Kidney glomerular epithelial cell (primary cell): Measurements from ENCODE around the gene SND1.

Source experiments
- DNase-seq: peaks from one replicate; lab custom pipeline; 2025; lab: John Stamatoyannopoulos, UW

The SND1 gene

DNA sequence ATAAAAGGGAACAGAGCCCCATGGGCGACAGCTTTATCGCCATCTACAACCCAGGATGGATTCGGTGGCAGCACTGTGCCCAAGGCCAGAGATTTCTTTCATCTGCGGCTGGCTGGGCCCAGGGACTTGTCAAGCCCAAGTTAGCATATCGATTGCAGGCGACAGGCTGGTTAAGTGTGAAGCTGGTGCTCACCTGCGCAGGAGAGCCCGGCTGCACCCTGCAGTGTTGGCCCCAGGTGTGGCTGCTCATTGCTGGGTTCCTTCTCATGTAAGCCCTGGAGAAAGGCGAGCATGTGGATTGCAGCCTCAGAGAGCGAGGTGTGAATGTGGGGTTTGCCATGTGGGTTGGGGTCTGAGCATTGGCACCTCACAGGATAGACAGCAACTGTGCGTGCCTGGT, 419.8 kb downstream of the SND1 start:
- DNase-seq, result no peak

DNA sequence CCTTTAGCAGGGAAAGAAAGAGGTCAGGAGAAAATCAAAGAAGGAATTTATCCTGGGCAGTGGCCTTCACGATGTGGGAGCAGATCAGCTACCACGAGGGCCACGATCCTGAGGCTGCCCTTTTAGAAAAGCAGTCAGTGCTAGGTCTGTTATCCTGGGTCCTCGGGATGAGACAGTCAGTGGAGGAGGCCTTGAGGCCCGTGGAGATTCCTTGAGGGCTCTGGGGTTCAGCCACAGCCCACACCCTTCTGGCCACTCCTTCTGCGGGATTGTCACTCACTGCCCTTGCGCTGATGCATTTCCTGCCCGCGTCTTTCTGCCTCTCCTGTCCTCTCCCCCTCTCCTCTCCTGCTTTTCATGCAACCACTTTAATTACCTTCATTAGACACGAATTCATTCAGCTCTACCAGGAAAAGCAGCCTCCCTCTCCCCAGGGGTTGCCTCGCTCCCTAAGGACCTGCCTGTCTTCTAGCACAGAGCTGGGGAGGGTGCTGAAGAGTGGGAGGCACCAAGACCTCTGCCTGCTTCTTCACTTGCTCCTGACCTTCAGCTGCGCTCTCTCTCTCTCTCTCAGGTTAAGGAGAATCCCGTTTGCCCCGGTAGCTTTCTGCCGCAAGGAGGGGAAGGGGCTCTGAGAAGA, 421.8 kb downstream of the SND1 start:
- no peak for DNase-seq

DNA sequence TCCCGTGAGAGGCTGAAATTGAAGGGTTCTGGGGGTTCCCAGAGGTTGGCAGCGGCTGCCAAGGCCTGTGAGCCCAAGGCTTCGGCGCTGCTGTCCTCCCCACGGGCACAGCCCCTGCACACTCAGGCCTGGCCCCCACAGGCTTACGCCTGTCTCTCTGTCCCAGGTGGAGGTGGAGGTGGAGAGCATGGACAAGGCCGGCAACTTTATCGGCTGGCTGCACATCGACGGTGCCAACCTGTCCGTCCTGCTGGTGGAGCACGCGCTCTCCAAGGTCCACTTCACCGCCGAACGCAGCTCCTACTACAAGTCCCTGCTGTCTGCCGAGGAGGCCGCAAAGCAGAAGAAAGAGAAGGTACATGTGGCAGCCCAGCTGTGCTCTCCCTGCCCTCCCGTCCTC, 422.3 kb downstream of the SND1 start:
- no peak for DNase-seq

DNA sequence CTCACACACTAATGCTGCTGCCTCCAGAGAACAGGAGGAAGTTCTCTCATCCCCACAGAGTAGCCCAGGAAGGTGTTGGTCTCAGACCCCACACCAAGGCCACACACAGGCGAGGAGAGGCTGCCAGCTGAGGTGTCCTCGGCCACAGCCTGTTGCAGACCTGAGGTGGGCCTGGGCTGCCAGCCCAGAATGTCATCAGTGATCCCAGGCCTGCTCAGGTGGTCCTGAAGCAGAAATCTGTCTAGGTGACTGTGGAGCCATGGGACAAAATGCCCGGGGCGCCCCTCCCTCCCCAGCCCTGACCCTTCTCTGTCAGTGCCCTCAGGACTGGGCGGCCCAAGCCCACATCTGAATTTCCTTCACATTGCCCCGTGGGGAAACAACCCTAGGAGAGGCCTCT, 422.7 kb downstream of the SND1 start:
- DNase-seq, result no peak

DNA sequence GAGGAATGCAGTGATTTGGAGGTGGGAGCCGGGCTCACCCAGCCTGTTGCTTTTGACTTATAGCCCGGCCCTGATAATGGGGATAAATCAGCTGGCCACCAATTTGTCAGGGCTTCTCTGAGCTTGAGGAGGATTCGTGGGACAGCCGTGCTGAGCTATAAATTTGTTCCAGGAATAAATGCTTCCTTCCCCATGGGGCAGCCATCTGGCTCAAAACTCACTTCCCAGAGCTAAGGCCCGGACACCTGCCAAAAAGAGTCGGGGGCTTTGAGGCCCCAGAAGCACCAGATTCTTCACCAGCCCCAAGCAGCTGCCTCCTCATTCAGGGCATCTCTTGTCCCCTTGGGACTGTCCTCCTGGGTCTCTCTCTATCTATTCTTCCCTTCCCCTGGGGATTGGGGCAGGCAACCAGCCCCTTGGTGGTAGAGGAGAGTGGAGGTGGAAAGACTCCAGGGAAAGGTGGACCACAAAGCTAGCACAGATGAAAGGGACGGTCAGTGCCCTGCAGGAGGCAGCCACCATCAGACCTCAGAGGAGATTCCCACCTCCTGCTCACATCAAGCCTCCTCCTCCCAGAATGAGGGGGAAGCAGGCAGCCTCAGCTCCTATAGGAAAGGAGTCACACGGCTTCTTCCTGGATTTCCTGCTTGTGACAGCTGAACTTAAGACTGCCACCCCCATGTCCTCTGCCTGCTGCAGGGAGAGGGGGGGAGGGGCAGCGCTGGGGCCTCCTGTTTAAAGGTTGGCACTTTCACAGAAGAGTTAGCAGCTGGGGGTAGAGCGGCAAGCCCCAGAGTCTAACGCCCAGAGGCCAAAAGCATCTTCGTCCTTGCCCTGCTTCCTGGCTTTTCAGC, 423.5 kb downstream of the SND1 start:
- no peak for DNase-seq

DNA sequence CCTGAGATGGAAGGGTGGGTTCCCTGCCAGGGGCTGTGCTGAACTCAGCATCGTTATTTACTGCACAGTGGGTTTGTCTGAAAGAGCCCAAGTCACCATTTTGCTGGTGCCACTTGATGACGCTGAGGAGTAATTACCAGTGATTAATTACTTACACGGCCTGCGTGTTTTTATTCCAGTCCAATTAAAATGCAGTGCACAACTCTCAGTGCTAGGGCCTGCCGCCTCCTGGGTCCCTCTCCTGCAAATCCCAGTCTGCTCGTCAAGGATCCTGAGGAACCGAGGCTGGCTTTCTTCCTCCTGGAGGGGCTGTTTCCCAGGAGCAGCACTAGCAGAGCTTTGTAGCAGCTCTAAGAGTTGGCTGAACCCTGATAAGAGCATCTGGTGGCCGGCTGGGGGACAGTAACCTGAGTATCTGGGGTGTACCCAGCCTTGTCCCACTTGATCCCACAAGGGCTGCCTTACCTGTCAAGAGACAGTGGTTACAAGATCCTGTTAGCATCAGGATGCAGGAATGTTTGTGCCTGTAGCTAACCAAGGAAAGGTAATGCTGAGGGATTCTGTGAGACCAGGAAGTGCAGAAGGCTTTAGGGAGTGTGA, 424.3 kb downstream of the SND1 start:
- no peak for DNase-seq

DNA sequence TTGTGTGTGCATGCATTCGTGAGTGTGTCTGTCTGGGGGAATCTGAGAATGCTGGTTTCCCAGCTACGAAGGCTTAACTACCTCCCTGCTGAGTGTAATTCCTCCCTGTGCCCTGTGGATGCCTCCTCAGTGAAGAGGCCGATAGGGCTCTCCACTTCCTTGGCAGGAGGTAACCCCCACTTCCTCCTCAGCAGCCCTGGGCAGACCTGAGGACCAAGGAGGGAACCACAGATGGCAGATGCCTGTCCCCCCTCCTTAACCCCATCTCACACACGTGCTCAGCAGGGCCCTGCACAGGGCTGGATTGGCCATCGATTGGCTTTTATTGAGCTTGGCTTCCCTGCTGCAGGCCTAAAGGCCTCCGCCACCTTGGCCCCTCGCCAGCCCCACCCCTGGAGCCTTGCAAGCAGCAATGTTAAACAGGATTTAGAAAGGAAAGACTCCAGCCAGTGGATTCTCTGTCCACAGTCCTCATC, 424.8 kb downstream of the SND1 start:
- no peak for DNase-seq

DNA sequence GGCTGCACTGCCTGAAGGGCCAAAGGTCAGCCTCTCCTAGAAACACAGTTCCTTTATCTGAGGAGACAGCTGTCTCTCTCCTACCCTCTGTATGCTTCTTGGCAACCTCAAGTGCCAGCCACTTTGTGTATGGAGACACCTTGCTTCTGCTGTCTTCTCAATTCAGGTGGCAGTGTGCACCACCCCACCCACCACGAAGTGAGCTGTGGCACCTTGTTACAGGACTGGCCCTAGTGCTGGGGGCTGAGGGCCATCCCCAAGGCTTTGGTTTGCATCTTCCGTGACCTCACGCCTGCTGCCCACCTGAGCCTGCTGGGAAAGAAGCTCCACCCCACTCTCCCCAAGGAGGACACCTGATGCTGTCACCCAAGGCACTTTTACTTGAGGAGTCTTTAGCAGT, 426.3 kb downstream of the SND1 start:
- no peak for DNase-seq

DNA sequence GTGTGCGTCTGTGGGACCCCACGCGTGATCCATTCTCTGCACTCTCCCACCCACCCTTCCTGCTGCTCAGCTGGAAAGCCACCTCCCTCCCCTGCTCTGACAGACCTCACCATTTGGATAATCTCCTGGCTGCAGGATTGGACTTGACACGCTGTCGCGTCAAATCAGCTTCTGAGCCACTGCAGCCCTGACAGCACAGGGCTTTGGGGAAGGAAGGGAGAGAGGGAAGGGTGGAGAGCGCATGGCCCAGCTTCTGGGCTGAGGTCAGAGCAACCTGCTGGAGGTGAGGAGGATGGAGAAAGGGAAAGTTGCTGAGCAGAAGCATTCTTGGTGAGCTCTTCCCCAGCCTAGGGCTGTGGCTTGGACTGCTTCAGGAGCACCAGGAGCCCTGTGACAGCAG, 428.2 kb downstream of the SND1 start:
- DNase-seq, result no peak

DNA sequence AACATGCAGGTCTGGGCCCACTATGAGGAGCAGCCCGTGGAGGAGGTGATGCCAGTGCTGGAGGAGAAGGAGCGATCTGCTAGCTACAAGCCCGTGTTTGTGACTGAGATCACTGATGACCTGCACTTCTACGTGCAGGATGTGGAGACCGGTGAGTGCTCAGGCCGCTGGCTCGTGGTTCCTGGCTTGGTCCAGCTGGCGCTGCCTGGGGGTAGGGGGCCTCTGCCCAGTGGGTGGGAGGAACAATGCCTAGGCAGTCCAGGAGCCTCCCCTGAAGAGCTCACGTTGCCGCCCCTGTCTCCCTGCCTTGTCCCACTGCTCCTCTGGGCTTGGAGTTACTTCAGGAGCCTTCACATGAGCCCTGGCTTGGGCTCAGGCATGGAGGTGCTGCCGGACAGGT, 429.4 kb downstream of the SND1 start:
- DNase-seq, result no peak

DNA sequence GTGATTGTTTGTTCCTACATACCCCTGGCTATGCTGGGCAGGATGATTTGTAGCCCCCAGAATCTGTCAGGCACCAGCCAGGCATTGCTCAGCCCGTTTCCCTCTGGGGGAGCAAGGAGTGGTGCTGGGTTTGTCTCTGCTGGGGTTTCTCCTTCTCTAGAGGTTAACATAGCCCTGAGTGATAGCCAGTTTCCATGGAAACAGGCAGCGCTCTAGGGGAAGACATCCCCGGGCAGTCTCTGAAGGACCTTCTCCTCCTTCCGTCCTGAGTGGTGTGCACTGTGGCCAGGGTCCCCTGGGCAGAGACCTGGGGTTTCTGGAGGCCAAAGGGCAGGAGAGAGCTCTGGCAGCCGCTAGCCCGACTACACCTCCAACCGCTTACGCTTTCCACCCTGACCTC, 429.8 kb downstream of the SND1 start:
- no peak for DNase-seq

DNA sequence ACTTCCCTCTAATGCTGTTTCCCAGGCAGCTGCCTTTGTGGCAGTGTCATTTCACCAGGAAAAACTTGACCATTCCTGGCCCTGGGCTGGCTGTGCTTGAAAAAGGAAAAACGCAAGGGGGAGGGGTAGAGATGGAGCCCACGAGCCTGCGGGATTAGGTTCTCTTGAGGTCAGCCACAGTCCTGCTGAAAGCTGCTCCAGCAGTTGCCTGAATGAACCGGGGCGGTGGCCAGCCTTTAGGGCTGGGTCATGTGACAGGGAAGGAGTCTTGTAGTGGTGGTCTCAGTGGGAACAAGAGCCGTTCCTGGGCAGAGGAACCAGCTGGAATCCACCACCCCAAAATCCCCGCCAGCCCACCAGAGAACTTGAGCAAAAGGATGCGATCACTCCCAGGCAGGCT, 430.4 kb downstream of the SND1 start:
- no peak for DNase-seq

DNA sequence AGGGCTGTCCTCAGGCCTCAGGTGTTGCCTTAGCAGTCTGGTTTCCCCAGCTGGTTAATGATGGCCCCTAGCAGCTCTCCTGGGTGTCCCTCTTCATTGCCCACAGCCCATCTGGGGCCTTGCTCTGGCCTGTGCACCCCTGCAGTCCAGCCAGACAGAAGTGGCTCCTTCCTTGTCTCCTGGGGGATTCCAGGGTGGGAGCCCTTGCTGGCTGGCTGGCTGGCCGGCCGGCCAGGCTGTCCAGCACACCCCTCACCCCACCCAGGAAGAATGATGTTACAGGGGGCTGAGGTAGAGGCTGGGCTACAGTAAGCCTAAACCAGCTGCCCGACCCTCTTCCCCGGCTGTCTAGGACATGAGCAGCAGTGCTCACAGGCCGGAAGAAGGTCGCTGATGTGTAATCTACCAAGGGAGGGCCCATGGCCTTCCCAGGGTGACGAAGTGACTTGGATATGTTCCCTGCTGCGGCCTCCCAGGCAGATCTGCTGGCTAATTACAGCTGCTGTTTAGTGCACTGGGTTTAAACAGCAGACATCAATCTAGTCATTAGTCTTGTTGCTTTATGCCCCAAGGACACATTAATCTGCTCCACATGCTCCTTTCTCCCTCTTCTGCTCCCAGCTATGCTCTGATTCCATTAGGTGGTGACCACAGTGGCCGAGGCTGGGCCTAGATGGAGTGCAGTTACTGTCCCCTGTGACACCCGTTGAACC, 433.1 kb downstream of the SND1 start:
- DNase-seq, result no peak

DNA sequence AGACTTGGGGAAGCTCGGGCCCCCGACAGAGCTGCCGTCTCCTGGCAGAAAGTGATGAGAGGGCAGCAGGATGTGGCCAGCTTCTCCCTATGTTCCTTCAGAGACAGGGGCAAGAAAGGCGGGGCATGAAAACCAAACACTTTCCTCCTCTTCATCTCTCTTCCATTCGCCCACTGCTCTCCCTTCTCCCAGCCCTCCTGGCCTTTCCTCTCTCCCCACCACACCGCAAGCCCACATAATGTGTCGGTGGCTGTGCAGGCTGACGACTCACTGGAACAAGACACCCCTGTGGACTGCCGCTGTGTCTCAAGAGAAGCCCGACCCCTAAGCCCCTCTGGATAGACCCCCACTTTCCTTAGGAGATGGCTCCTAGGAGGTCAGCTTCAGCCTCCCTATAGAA, 438.5 kb downstream of the SND1 start:
- no peak for DNase-seq

DNA sequence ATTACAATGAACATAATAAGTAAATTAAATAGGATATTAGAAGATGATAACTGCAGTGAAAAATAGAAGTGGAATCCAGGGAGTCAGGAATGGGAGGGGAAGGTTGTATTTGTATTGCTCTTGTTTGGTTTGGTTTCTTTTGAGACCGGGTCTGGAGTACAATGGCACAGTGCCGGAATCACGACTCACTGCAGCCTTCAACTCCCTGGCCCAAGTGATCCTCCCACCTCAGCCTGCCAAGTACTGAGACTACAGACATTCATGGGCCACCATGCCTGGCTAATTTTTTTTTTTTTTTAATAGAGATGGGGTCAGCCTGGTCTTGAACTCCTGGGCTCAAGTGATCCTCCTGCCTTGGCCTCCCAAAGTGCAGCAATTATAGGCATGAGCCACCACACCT, 439.1 kb downstream of the SND1 start:
- no peak for DNase-seq

DNA sequence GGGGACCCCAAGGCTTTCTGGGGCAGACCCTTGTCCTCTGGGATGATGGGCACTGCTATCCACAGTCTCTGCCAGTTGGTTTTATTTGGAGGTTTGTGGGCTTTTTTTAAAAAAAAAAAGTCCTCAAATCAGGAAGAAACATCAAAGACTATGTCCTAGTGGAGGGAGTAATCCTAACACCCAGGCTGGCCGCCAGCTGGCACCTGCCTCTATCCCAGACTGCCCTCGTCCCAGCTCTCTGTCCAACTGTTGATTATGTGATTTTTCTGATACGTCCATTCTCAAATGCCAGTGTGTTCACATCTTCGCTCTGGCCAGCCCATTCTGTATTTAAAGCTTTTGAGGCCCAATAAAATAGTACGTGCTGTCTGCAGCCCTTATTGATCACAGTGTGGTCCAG, 440.2 kb downstream of the SND1 start:
- no peak for DNase-seq

DNA sequence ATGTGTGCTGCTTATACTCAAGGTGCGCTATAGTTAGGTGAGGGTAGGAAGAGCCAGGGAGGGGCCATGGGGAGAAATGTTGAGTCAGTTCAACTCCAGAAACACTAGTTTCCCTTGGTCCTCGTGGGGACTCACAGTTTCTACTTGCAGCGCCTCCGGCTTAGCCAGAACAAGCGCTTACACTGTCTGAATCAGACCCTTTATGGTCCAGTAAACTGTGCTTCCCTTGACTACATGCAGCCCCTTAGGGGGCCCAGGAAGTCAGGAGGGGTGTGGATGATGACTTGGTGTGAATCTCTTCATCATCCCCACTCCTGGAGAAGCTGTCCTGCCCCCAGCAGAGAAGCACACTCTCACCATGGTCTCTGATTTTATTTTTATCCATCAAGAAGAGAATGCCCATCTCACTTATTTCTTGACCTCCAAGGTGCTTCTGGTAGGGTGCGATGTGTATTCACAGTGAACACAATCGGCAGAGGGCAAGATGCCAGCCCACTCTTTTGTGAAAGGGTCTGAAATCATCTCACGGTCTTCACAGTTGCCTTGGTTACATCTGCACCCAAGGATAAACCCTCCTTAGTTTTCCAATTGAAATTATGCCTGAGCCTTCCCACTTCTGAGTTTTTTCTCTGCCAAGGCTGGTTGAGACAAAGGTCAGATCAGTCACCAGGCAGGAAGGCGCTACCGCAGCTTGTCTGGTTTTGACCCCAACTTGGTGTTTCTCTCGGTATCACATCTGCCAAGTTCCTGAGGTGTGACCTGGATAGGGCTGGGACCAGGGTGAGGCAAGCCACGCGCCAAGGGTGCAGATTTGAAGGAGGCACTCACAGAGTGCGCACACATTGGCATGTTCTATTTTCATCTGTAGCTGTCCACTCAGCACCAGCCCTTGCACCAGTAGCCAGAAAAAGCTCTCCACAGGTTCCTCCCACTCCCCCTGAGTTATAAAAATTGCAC, 441.9 kb downstream of the SND1 start:
- DNase-seq, result no peak

DNA sequence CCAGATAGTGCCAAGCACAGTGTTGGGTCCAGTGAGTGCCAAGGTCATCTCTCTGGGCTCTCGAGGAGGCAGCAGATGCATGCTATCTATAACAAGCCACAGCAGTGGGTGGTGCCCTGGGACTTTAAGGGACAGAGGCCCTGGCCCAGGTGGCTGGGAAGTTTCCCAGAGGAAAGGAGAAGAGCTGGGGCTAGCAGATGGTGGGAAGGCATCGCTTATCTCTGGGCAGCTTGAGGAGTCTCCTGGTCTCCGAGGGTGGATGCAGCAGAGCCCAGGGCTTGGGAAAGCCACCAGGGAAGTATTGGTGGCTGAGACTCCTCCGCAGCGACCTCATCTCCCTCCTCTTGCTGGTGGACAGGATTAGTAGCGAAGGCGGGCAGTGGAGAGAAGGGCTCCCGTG, 442.7 kb downstream of the SND1 start:
- no peak for DNase-seq

DNA sequence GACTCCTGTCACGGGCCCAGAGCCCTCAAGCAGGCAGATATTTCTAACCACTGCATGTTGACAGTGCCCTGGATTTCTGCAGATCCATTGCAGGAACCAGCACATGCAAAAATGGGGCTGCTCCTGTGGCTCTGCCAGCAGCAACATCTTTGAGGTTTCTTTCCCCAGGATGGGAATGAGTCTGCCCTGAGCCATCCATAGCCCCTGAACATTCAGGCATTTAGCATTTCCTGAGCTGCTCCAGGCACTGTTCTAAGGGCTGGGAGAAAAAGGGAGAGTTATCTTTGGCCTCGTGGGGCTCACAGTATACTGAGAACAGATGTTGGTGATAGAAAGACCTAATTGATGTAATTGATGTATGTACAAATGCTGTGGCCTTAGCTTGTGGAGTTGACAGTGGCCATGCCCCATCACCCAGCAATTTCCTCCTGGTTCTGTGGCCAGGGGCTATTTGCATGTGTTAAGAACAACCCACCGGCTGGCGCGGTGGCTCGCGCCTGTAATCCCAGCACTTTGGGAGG, 445.3 kb downstream of the SND1 start:
- DNase-seq, result no peak

DNA sequence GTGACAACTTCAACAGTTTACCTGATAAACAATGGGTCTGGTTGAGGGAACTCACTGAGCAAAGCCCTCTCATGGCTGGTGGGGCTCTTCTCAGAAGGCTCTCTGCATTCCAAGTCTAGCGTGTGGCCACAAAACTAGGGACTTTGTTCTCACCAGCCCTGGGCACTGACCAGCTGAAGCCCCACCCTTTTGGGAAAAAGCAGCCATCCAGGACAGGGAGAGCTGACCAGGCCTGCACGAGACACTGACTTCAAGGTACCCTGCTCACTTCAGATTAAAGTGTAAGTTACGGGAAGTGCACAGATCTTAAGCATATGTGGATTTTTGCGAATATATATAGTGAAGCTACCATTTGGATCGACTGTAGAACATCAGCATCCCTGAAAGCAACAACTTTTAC, 446.6 kb downstream of the SND1 start:
- no peak for DNase-seq

DNA sequence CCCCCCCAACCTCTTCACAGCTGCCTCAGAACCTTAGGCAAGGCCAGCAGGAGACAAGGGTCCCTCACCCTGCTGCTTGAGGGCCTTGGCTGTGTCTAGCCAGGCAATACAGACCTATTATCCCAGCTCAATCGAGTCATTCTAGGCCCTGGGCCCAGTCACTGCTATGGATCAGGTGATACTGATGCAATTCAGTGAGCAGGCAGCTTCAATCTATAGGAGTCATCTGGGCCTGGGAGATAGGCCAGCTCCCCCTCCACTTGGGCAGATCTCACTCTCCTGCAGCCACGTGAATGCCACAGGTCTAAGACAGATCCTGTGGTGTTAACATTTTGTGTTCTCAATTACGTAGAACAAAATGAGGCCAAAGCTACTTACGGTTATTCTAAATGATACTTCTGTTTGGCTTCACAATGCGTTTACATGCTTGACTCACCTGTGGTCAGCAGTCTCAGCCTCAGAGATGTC, 447.2 kb downstream of the SND1 start:
- DNase-seq, result no peak
